Neural cell (in vitro differentiated cells): ENCODE results near the gene GINS2.

Experiments
- CTCF ChIP-seq: fragments of 450-650 bp; IDR thresholded peaks from 2 replicates; pipeline ENCODE4 v1.5.1; 2014; ENCODE audit warnings: antibody characterized with exemption, mild to moderate bottlenecking, moderate library complexity; ENCODE audit not compliant: poor library complexity, severe bottlenecking
- EP300 ChIP-seq: fragments of 450-650 bp; conservative IDR thresholded peaks from 2 replicates; pipeline ENCODE4 v1.6.1; 2014; ENCODE audit warnings: antibody characterized with exemption, mild to moderate bottlenecking, moderate library complexity; ENCODE audit not compliant: poor library complexity, severe bottlenecking
- EZH2 ChIP-seq: fragments of 200-600, 300-800 bp; shearing (Covaris generic), sonication (generic); IDR thresholded peaks from 2 replicates; pipeline ENCODE4 v1.6.1; 2014; ENCODE audit warnings: antibody characterized with exemption, low read length, borderline replicate concordance, mild to moderate bottlenecking; ENCODE audit not compliant: insufficient read depth, poor library complexity, severe bottlenecking
- POLR2AphosphoS5 ChIP-seq: IDR thresholded peaks from 2 replicates; pipeline ENCODE4 v1.6.1; 2012
- REST ChIP-seq: IDR thresholded peaks from 2 replicates; pipeline ENCODE4 v1.6.1; 2012; ENCODE audit warnings: borderline replicate concordance
- TAF1 ChIP-seq: IDR thresholded peaks from 2 replicates; pipeline ENCODE4 v1.6.1; 2012; ENCODE audit warnings: low read depth

DNA sequence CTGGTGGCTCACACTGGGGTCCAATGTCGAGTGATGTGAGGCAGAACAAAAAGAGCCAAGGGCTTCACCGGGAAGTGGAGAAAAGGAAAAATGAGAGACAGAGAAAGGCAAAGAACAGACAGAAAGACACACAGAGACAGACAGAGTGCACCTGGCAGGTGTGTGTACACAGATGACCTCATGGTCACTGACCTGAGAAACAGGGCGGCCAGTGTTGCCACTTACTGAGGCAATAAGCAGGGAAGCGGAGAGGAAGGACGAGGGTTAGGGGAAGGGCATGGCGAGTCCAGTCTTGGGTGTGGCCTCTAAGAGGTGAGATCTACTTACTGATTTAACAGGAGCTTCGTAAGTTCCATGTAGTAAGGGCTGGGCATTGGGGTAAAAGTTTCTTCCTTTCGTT, 7.5 kb downstream of the GINS2 start:
- TF ChIP-seq EP300 (no peak), EZH2 (no peak), CTCF (no peak), POLR2AphosphoS5 (no peak), TAF1 (no peak), REST (no peak)
